ENCODE measurements around the gene TDRD3.

Gene TDRD3

DNA sequence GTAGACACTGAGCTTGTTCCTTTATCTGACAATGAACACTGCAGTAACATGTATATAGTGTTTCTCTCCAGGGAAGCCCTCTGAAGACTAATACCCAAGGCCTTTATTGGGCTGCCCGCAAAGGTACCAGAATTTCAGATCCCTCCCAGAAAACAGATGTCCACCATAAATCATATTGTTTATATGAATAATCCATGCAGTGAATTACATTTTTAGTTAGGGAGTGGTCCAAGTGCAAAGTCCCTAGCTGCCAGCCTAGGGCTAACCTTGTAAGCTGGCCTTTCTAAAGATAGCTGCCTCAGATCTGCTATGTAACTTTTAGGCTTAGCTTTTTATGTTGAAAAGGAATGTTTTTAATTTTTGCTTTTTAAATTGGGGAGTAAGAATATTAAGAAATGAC, 44.7 kb downstream of the TDRD3 start:
- no peak for TF ChIP-seq NFIC (IDR thresholded peaks at IDR 0.05)
- TF ChIP-seq RAD21 (IDR thresholded peaks at IDR 0.05; ENCODE audit: low read depth) = no peak
- TF ChIP-seq TCF12 (IDR thresholded peaks at IDR 0.05; ENCODE audit: low read depth) = no peak
- no peak for TF ChIP-seq EGR1 (IDR thresholded peaks at IDR 0.05)
- TF ChIP-seq ZBTB7A (IDR thresholded peaks at IDR 0.05; ENCODE audit: low read depth) = no peak
- no peak for TF ChIP-seq CREB1 (IDR thresholded peaks at IDR 0.05; ENCODE audit: low read depth)
- no peak for TF ChIP-seq MAX (IDR thresholded peaks at IDR 0.05)
- no peak for TF ChIP-seq USF1 (IDR thresholded peaks at IDR 0.05)
- no peak for TF ChIP-seq TEAD4 (IDR thresholded peaks at IDR 0.05)
- TF ChIP-seq EP300 (IDR thresholded peaks at IDR 0.05; ENCODE audit: borderline replicate concordance) = no peak
- TF ChIP-seq YY1 (IDR thresholded peaks at IDR 0.05; ENCODE audit: low read depth) = no peak
- TF ChIP-seq, protein P1, sequence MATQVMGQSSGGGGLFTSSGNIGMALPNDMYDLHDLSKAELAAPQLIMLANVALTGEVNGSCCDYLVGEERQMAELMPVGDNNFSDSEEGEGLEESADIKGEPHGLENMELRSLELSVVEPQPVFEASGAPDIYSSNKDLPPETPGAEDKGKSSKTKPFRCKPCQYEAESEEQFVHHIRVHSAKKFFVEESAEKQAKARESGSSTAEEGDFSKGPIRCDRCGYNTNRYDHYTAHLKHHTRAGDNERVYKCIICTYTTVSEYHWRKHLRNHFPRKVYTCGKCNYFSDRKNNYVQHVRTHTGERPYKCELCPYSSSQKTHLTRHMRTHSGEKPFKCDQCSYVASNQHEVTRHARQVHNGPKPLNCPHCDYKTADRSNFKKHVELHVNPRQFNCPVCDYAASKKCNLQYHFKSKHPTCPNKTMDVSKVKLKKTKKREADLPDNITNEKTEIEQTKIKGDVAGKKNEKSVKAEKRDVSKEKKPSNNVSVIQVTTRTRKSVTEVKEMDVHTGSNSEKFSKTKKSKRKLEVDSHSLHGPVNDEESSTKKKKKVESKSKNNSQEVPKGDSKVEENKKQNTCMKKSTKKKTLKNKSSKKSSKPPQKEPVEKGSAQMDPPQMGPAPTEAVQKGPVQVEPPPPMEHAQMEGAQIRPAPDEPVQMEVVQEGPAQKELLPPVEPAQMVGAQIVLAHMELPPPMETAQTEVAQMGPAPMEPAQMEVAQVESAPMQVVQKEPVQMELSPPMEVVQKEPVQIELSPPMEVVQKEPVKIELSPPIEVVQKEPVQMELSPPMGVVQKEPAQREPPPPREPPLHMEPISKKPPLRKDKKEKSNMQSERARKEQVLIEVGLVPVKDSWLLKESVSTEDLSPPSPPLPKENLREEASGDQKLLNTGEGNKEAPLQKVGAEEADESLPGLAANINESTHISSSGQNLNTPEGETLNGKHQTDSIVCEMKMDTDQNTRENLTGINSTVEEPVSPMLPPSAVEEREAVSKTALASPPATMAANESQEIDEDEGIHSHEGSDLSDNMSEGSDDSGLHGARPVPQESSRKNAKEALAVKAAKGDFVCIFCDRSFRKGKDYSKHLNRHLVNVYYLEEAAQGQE (IDR thresholded peaks at IDR 0.05; ENCODE audit: low read depth) = no peak
- no peak for TF ChIP-seq FOXM1 (IDR thresholded peaks at IDR 0.05; ENCODE audit: borderline replicate concordance, low read depth)
- TF ChIP-seq CEBPB (IDR thresholded peaks at IDR 0.05) = no peak

GRCh38 chr13:60448907-60449510, 52.0 kb downstream of the TDRD3 start:
- TF ChIP-seq NFIC (IDR thresholded peaks at IDR 0.05) = no peak
- TF ChIP-seq RAD21 (IDR thresholded peaks at IDR 0.05; ENCODE audit: low read depth) = peak; percentile 65

GRCh38 chr13:60453490-60453889, 56.5 kb downstream of the TDRD3 start:
- no peak for TF ChIP-seq EP300 (IDR thresholded peaks at IDR 0.05; ENCODE audit: borderline replicate concordance)
- TF ChIP-seq YY1 (IDR thresholded peaks at IDR 0.05; ENCODE audit: low read depth) = no peak

DNA sequence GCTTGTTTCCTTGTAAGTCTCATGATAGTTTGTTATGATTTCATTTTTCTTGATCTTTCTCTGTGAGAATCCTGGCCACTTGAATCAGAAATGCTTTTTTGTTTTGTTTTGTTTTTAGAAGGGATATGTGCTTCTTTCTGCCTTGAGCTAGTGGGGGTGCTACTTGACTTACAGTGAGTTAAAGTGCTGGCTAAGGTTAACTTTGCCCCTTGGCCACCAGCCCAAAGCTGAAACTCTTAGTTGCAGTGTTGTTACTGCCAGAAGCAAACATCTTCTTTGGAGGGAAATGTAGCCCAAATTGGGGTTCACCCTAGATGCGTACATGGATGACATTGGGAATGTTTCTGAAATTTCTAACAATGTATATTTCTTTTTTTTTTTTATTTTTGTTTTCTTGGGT, 57.4 kb downstream of the TDRD3 start:
- TF ChIP-seq TEAD4 (IDR thresholded peaks at IDR 0.05) = no peak
- TF ChIP-seq EP300 (IDR thresholded peaks at IDR 0.05; ENCODE audit: borderline replicate concordance) = no peak
- no peak for TF ChIP-seq EGR1 (IDR thresholded peaks at IDR 0.05)
- TF ChIP-seq YY1 (IDR thresholded peaks at IDR 0.05; ENCODE audit: low read depth) = no peak
- no peak for TF ChIP-seq USF1 (IDR thresholded peaks at IDR 0.05)
- no peak for TF ChIP-seq CREB1 (IDR thresholded peaks at IDR 0.05; ENCODE audit: low read depth)
- TF ChIP-seq MAX (IDR thresholded peaks at IDR 0.05) = no peak
- TF ChIP-seq RAD21 (IDR thresholded peaks at IDR 0.05; ENCODE audit: low read depth) = no peak
- no peak for TF ChIP-seq TCF12 (IDR thresholded peaks at IDR 0.05; ENCODE audit: low read depth)
- TF ChIP-seq TAF1 (IDR thresholded peaks at IDR 0.05; ENCODE audit: low read depth) = no peak
- TF ChIP-seq, protein P1 (IDR thresholded peaks at IDR 0.05; ENCODE audit: low read depth) = no peak

GRCh38 chr13:60463787-60464186, 66.8 kb downstream of the TDRD3 start:
- TF ChIP-seq TCF12 (IDR thresholded peaks at IDR 0.05; ENCODE audit: low read depth) = no peak

DNA sequence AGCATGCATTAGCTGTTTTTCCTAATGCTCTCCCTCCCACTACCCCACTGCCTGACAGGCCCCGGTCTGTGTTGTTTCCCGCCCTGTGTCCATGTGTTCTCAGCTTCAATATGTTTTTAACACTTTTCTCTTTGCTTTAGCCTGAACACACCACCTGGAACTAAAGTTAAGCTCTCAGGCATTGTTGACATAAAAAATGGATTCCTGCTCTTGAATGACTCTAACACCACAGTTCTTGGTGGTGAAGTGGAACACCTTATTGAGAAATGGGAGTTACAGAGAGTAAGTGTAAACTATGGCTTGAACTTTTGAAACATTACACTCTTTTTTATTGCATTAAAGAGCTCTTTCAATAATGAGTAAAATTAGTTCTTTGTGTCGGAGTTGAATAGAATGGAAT, 70.1 kb downstream of the TDRD3 start:
- TF ChIP-seq RAD21 (IDR thresholded peaks at IDR 0.05; ENCODE audit: low read depth) (no peak), NFIC (IDR thresholded peaks at IDR 0.05) (no peak), TCF12 (IDR thresholded peaks at IDR 0.05; ENCODE audit: low read depth) (no peak), EP300 (IDR thresholded peaks at IDR 0.05; ENCODE audit: borderline replicate concordance) (no peak)

GRCh38 chr13:60479273-60479672, 82.3 kb downstream of the TDRD3 start:
- TF ChIP-seq TAF1 (IDR thresholded peaks at IDR 0.05; ENCODE audit: low read depth) (no peak), YY1 (IDR thresholded peaks at IDR 0.05; ENCODE audit: low read depth) (no peak), CEBPB (IDR thresholded peaks at IDR 0.05) (no peak), CREB1 (IDR thresholded peaks at IDR 0.05; ENCODE audit: low read depth) (no peak), RAD21 (IDR thresholded peaks at IDR 0.05; ENCODE audit: low read depth) (no peak), NFIC (IDR thresholded peaks at IDR 0.05) (no peak), FOXM1 (IDR thresholded peaks at IDR 0.05; ENCODE audit: borderline replicate concordance, low read depth) (no peak), MAX (IDR thresholded peaks at IDR 0.05) (no peak), EGR1 (IDR thresholded peaks at IDR 0.05) (no peak), TCF12 (IDR thresholded peaks at IDR 0.05; ENCODE audit: low read depth) (no peak), EP300 (IDR thresholded peaks at IDR 0.05; ENCODE audit: borderline replicate concordance) (no peak), ZBTB7A (IDR thresholded peaks at IDR 0.05; ENCODE audit: low read depth) (no peak), USF1 (IDR thresholded peaks at IDR 0.05) (no peak), TEAD4 (IDR thresholded peaks at IDR 0.05) (no peak)
- TF ChIP-seq, protein P1 (IDR thresholded peaks at IDR 0.05; ENCODE audit: low read depth) = no peak
